ENCODE measurements around the gene LPP. TPM values are rescaled to one million over a fixed set of nuclear protein-coding genes. Genes with fewer than 3 reads are reported as not detected.
A peak's percentile ranks its signal among the peaks of the same experiment; 100 is the strongest.

Gene LPP
- total and polyA plus RNA-seq, 9 of the 15 experiments (the other 6 are each of a cell fraction or from before 2014, with no cell fraction given) = 0.07 to 0.18 TPM; not detected in 7

GRCh38 chr3:188278717-188279324 is 124.9 kb downstream of the LPP start (continued):
- TF ChIP-seq BRF2 (IDR thresholded peaks at IDR 0.05; ENCODE audit: borderline replicate concordance, insufficient read depth, insufficient read length) = no peak

DNA sequence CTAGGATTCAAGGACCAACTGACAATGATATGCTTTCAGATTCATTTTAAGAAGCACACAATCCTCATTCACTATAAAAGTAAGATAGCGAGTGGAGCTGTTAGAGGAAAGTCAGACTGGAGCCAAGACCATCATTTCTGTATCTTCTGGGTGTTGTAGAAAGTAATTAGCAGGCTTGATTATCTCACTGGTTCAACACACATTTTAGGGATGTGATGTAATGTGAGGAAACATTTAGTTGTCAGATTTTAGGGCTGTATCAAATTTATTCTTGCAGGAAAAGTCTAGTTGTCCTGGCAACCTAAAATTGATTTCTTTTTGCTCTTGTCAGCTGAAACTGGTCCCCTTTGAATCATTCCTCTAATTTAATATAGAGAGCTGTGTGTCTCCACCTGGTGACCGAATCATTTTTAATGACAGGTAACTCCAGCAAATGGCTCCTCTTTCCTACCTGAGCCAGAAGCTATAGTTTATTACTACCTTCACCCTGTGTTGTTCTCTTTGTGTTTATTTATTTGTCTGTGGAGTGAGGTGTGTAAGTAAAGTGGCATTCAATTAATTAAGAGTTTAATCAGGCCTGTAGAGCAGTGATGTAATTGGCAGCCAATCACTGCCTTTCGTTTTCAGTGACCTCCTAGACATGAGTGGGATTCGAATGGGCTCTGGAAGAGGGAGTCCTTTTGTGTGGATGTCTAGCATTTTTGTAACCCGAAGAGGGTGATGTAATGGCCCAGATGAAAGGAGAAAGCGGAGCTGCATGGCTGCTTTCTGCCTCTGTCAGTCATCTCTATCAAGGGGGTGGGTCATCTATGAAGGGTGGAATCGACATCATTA is 125.8 kb downstream of the LPP start:
- intact Hi-C loops (cut with micrococcal nuclease) = loop anchor here (10.0 kb wide), 1 partner anchor 535 kb away; the partner anchor contains the start of gene BCL6
- H3K9ac ChIP-seq (ENCODE audit: insufficient read depth in 1 of 2, low read depth in 2 of 2, low read length in 2 of 2) = no peak overlapping the region
- H2AFZ ChIP-seq (ENCODE audit: low read depth, low read length) = no peak overlapping the region
- ATAC-seq (no peak), DNase-seq (ENCODE audit: extremely low read depth in 1 of 4, low spot score in 3 of 4) (no peak), FAIRE-seq (no peak)
- POLR2A ChIA-PET = no interaction called here
- no peaks in the 10 kb centered on the region for H3K9me1 ChIP-seq (ENCODE audit: control insufficient read depth, insufficient read depth, low read length)
- H3K27me3 ChIP-seq (ENCODE audit: control insufficient read depth in 2 of 2, insufficient read depth in 2 of 2, low read length in 2 of 2) = no peaks in the 10 kb centered on the region
- no peaks in the 10 kb centered on the region for H3K79me2 ChIP-seq (ENCODE audit: control insufficient read depth, insufficient read depth, low read length)
- no peaks in the 10 kb centered on the region for H3K9me3 ChIP-seq (replicated peaks; ENCODE audit: control insufficient read depth, insufficient read depth, low read depth, low read length)
- no peaks in the 10 kb centered on the region for H3K4me1 ChIP-seq (replicated peaks in 1 of 2; ENCODE audit: control insufficient read depth in 2 of 2, insufficient read depth in 2 of 2, low read length in 2 of 2)
- in situ Hi-C loops (cut with MboI) = no loop called here
- H3K4me3 ChIP-seq = no peak overlapping the region
- TF ChIP-seq PKNOX1 (IDR thresholded peaks at IDR 0.05) (0 out of 2 replicates have a peak, but pooled peaks have one; percentile 16), TCF3 (CRISPR knock-in tag; IDR thresholded peaks at IDR 0.05) (no peak), FOXK2 (conservative IDR thresholded peaks at IDR 0.05 in 1 of 2, IDR thresholded peaks at IDR 0.05 in 1 of 2; ENCODE audit: low read depth in 2 of 2) (no peak)
- no peaks in the 10 kb centered on the region for H4K20me1 ChIP-seq (replicated peaks; ENCODE audit: control insufficient read depth, insufficient read depth, low read length)
- CTCF ChIA-PET (ENCODE audit: low intra/inter-chr PET ratio) = no interaction called here
- no peak overlapping the region for H3K4me2 ChIP-seq (ENCODE audit: insufficient read depth, low read length)
- BruUV-seq (replicated peaks) = no TSS peak
- H3K27ac ChIP-seq (ENCODE audit: extremely low read depth, low read depth, low read length) = no peak overlapping the region
- WGBS (ENCODE audit: insufficient coverage, low coverage, missing lambda C conversion rate) = 1% methylated on average over 7 of the region's 7 CpGs
- no peaks in the 10 kb centered on the region for H3K36me3 ChIP-seq (ENCODE audit: control insufficient read depth, insufficient read depth, low read length)

Measured in K562 (cell line).